GM23338 (cell line): ENCODE data around the gene FNDC1. TPM values are rescaled to one million over a fixed set of nuclear protein-coding genes. Genes with fewer than 3 reads are reported as not detected.

Experiments used
- ATAC-seq: fragments of 200-7000 bp; cut with Tn5 transposase; 3 replicates; pipeline ENCODE4 v1.9.1; 2020
- DNase-seq: peaks from one replicate; pipeline ENCODE4 v3.0.0-alpha.2; 2015; ENCODE audit warnings: low spot score
- H2AFZ ChIP-seq: fragments of 200-600 bp; sonication (generic); 2 replicates; pipeline ENCODE4 v1.8.0; 2016; ENCODE audit warnings: antibody characterized with exemption, mild to moderate bottlenecking, moderate library complexity
- H3F3A ChIP-seq: fragments of 200-600 bp; sonication (generic); replicated peaks from 2 replicates; pipeline ENCODE4 v1.8.0; 2017; ENCODE audit warnings: antibody characterized with exemption, mixed run types, low read depth
- H3K27ac ChIP-seq: fragments of 200-600 bp; sonication (generic); 2 replicates; pipeline ENCODE4 v1.6.1; 2016; ENCODE audit warnings: low read depth
- H3K27me3 ChIP-seq: fragments of 200-600 bp; sonication (generic); 2 replicates; pipeline ENCODE4 v1.8.0; 2016; ENCODE audit warnings: mild to moderate bottlenecking, mixed run types, moderate library complexity; ENCODE audit not compliant: insufficient read depth
- H3K36me3 ChIP-seq: fragments of 200-600 bp; sonication (generic); 2 replicates; pipeline ENCODE4 v1.8.0; 2016; ENCODE audit warnings: mild to moderate bottlenecking; ENCODE audit not compliant: insufficient read depth
- H3K4me1 ChIP-seq: fragments of 200-600 bp; sonication (generic); 2 replicates; pipeline ENCODE4 v1.8.0; 2016; ENCODE audit warnings: mild to moderate bottlenecking, moderate library complexity; ENCODE audit not compliant: insufficient read depth
- H3K4me2 ChIP-seq: fragments of 200-600 bp; sonication (generic); 2 replicates; pipeline ENCODE4 v1.7.1; 2017; ENCODE audit warnings: mixed run types
- H3K4me3 ChIP-seq: fragments of 200-600 bp; sonication (generic); 2 replicates; pipeline ENCODE4 v1.6.1; 2016; ENCODE audit warnings: mixed run types
- H3K79me2 ChIP-seq: fragments of 200-600 bp; sonication (generic); replicated peaks from 2 replicates; pipeline ENCODE4 v1.8.0; 2017; ENCODE audit warnings: mild to moderate bottlenecking; ENCODE audit not compliant: insufficient read depth
- H3K9me2 ChIP-seq: fragments of 200-600 bp; sonication (generic); 2 replicates; pipeline ENCODE4 v1.8.0; 2017; ENCODE audit not compliant: insufficient read depth
- H4K20me1 ChIP-seq: fragments of 200-600 bp; sonication (generic); replicated peaks from 2 replicates; pipeline ENCODE4 v1.8.0; 2017; ENCODE audit warnings: mild to moderate bottlenecking; ENCODE audit not compliant: insufficient read depth
- H3K27ac Mint-ChIP-seq: 2 replicates; pipeline ENCODE4 v1.8.0; 2020; ENCODE audit warnings: inconsistent platforms, mild to moderate bottlenecking, moderate library complexity, mixed read lengths
- H3K27me3 Mint-ChIP-seq: 3 replicates; pipeline ENCODE4 v1.8.0; 2022; ENCODE audit warnings: low read depth, mild to moderate bottlenecking, moderate library complexity, mixed read lengths, inconsistent platforms; ENCODE audit not compliant: insufficient read depth, poor library complexity
- H3K36me3 Mint-ChIP-seq: 3 replicates; pipeline ENCODE4 v1.8.0; 2021; ENCODE audit warnings: low read depth, mild to moderate bottlenecking, inconsistent platforms, moderate library complexity, mixed read lengths
- H3K4me1 Mint-ChIP-seq: 3 replicates; pipeline ENCODE4 v1.8.0; 2020; ENCODE audit warnings: mild to moderate bottlenecking, inconsistent platforms, mixed read lengths
- H3K4me3 Mint-ChIP-seq: 3 replicates; pipeline ENCODE4 v1.8.0; 2021; ENCODE audit warnings: moderate library complexity, mild to moderate bottlenecking, inconsistent platforms, mixed read lengths
- H3K9me3 Mint-ChIP-seq: 3 replicates; pipeline ENCODE4 v1.8.0; 2020; ENCODE audit warnings: moderate library complexity, mild to moderate bottlenecking, inconsistent platforms, mixed read lengths
- CREB1 ChIP-seq: fragments of 250-450 bp; sonication (Bioruptor Pico); IDR thresholded peaks from 2 replicates; pipeline ENCODE4 v1.5.0; 2020; ENCODE audit warnings: low read depth, mild to moderate bottlenecking, moderate library complexity
- EZH2 ChIP-seq: fragments of 200-600 bp; sonication (generic); IDR thresholded peaks from one replicate; pipeline ENCODE4 v1.8.0; 2017; ENCODE audit warnings: antibody characterized with exemption, mild to moderate bottlenecking, low read depth; ENCODE audit not compliant: unreplicated experiment
- EZH2phosphoT487 ChIP-seq: fragments of 200-600 bp; sonication (generic); IDR thresholded peaks from one replicate; pipeline ENCODE4 v1.8.1; 2018; ENCODE audit warnings: antibody characterized with exemption; ENCODE audit not compliant: unreplicated experiment
- NANOG ChIP-seq: IDR thresholded peaks from 2 replicates; pipeline ENCODE4 v1.6.1; 2016; ENCODE audit warnings: antibody characterized with exemption, borderline replicate concordance
- STAT1 ChIP-seq: IDR thresholded peaks from one replicate; pipeline ENCODE4 v1.6.1; 2016; ENCODE audit warnings: antibody characterized with exemption; ENCODE audit not compliant: unreplicated experiment
- ZNF114 ChIP-seq: fragments of 250-450 bp; sonication (Bioruptor Pico); IDR thresholded peaks from 2 replicates; pipeline ENCODE4 v1.5.0; 2020; ENCODE audit warnings: mild to moderate bottlenecking, moderate library complexity
- polyA plus RNA-seq: library from polyadenylated mRNA; unstranded; fragments of >200 nt; fragmentation: Nextera tagmentation; extraction: Ambion mirVana; gene quantifications from 2 replicates; pipeline ENCODE4 v1.2.1, GENCODE V29; 2016
- total RNA-seq: library from RNA; depleted of rRNA; stranded (reverse); fragments of >200 nt; shearing (Covaris generic); gene quantifications from 2 replicates; pipeline ENCODE4 v1.2.3, GENCODE V29; 2014
- TF ChIP-seq, protein P1 (sequence below): IDR thresholded peaks from 2 replicates; pipeline ENCODE4 v1.6.1; 2016; ENCODE audit warnings: antibody characterized with exemption
- TF ChIP-seq, protein P2 (sequence below), 2 experiments: fragments of 200-600 bp in 1 of 2; sonication (generic) in 1 of 2; conservative IDR thresholded peaks; 2 replicates each; pipeline versions ENCODE4 v1.5.1 to v1.6.1; 2016 to 2017; ENCODE audit warnings: antibody characterized with exemption in 2 of 2, low read depth in 2 of 2, mild to moderate bottlenecking in 2 of 2, moderate library complexity in 1 of 2

FNDC1 gene
- total and polyA plus RNA-seq, 2 experiments from 2014 or later: 0.38 to 0.57 TPM

DNA sequence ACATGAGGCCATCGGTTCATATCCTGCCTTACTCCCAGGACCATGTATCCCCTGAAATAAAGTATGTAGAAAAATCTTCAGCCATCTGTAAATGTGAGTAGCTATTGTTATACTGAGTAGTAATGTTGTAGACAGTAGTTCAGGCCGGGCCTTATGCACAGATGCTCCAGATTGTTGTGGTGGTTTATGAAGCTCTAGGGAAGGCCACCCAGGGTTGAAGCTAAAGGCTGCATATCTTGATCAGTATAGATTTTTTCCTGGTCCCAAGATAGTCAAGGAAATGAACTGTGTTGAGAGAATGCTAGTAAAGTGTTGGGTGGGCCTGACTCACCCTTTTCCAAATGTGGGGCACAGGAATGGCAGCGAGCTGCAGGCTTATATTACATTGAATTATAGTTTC is 81.4 kb downstream of the FNDC1 start:
- Histone ChIP-seq H3K27me3 (no peaks in the 10 kb centered on the region), H4K20me1 (no peaks in the 10 kb centered on the region), H2AFZ (no peak overlapping the region), H3K27ac (no peak overlapping the region), H3K79me2 (no peaks in the 10 kb centered on the region), H3K9me2 (peaks cover 18% of the 10 kb centered on the region), H3K36me3 (no peaks in the 10 kb centered on the region), H3F3A (no peaks in the 10 kb centered on the region), H3K4me1 (no peaks in the 10 kb centered on the region), H3K4me3 (no peak overlapping the region), H3K4me2 (no peak overlapping the region)
- TF ChIP-seq CREB1: no peak
- no peak for TF ChIP-seq EZH2
- TF ChIP-seq, protein P1, sequence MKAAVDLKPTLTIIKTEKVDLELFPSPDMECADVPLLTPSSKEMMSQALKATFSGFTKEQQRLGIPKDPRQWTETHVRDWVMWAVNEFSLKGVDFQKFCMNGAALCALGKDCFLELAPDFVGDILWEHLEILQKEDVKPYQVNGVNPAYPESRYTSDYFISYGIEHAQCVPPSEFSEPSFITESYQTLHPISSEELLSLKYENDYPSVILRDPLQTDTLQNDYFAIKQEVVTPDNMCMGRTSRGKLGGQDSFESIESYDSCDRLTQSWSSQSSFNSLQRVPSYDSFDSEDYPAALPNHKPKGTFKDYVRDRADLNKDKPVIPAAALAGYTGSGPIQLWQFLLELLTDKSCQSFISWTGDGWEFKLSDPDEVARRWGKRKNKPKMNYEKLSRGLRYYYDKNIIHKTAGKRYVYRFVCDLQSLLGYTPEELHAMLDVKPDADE: no peak
- Mint-ChIP-seq H3K36me3 (no peaks in the 10 kb centered on the region), H3K4me1 (peaks cover 3% of the 10 kb centered on the region; the same call in 2 of the 3 replicates), H3K27me3 (peaks cover 3% of the 10 kb centered on the region), H3K4me3 (no peak overlapping the region), H3K9me3 (no peaks in the 10 kb centered on the region), H3K27ac (no peak overlapping the region)
- no peak for DNase-seq
- ATAC-seq: no peak

DNA sequence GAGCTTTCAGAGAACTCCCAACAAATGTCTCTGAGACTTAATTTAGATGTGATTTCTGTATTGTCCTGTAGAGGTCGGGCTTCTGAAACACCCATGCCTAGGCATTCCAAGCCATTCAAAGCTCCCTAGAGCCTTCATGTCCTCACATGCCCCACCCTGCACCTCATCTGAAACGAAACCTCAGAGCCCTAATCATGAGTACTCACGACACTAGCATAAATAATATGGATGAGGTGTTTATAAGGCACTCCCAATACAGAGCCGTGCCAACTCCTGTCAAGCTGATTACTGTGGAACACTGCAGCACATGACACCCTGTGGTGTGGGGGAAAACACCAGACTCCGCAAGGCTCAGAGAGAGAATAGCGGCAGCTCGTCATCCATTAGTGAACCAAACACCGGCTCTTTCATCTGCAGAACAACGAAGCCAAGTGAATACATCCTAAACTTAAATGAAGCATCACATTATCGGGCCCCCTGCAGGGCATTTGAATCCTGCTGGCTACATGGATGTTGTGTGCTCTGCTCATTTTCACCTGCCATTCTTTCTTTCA is 83.8 kb downstream of the FNDC1 start:
- Histone ChIP-seq H4K20me1 (no peaks in the 10 kb centered on the region), H3K9me2 (peaks cover 19% of the 10 kb centered on the region; the same call in 1 of the 2 replicates), H3F3A (no peaks in the 10 kb centered on the region), H2AFZ (peak overlapping the region; percentile 28; the same call in 1 of the 2 replicates), H3K27me3 (no peaks in the 10 kb centered on the region), H3K79me2 (no peaks in the 10 kb centered on the region), H3K4me1 (no peaks in the 10 kb centered on the region), H3K4me2 (no peak overlapping the region), H3K27ac (no peak overlapping the region), H3K36me3 (no peaks in the 10 kb centered on the region), H3K4me3 (no peak overlapping the region)
- peaks cover 3% of the 10 kb centered on the region for H3K27me3 Mint-ChIP-seq
- DNase-seq: peak; percentile 88
- H3K4me1 Mint-ChIP-seq: peaks cover 3% of the 10 kb centered on the region; the same call in 2 of the 3 replicates
- TF ChIP-seq, protein P2, sequence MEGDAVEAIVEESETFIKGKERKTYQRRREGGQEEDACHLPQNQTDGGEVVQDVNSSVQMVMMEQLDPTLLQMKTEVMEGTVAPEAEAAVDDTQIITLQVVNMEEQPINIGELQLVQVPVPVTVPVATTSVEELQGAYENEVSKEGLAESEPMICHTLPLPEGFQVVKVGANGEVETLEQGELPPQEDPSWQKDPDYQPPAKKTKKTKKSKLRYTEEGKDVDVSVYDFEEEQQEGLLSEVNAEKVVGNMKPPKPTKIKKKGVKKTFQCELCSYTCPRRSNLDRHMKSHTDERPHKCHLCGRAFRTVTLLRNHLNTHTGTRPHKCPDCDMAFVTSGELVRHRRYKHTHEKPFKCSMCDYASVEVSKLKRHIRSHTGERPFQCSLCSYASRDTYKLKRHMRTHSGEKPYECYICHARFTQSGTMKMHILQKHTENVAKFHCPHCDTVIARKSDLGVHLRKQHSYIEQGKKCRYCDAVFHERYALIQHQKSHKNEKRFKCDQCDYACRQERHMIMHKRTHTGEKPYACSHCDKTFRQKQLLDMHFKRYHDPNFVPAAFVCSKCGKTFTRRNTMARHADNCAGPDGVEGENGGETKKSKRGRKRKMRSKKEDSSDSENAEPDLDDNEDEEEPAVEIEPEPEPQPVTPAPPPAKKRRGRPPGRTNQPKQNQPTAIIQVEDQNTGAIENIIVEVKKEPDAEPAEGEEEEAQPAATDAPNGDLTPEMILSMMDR (conservative IDR thresholded peaks at IDR 0.05; ENCODE audit: low read depth in 2 of 2): peak; percentile 74 to 75
- TF ChIP-seq CREB1 (no peak), NANOG (no peak), EZH2phosphoT487 (no peak), STAT1 (no peak), ZNF114 (CRISPR knock-in tag) (no peak)
- TF ChIP-seq, protein P1: no peak
- no peak overlapping the region for H3K4me3 Mint-ChIP-seq
- ATAC-seq: peak; percentile 99
- no peak overlapping the region for H3K27ac Mint-ChIP-seq
- H3K9me3 Mint-ChIP-seq: no peaks in the 10 kb centered on the region
- H3K36me3 Mint-ChIP-seq: no peaks in the 10 kb centered on the region
